HepG2 (cell line): ENCODE measurements around the gene RPS23. TPM values are rescaled to one million over a fixed set of nuclear protein-coding genes. Genes with fewer than 3 reads are reported as not detected.

Experiments used
- AGO1 ChIP-seq: fragments of 200-400 bp; formaldehyde crosslinking; IDR thresholded peaks from 2 replicates; pipeline ENCODE4 v1.6.1; 2017; ENCODE audit warnings: mild to moderate bottlenecking, low read depth, low read length, moderate library complexity; ENCODE audit not compliant: poor library complexity, severe bottlenecking
- AKAP8 ChIP-seq: sonication (generic); formaldehyde crosslinking; IDR thresholded peaks from 2 replicates; pipeline ENCODE4 v1.5.1; 2020; ENCODE audit warnings: mild to moderate bottlenecking, missing genetic modification reagents
- FOXO1 ChIP-seq: sonication (generic); formaldehyde crosslinking; IDR thresholded peaks from 2 replicates; pipeline ENCODE4 v1.4.0; 2020; ENCODE audit warnings: missing genetic modification reagents
- GABPB1 ChIP-seq: IDR thresholded peaks from 2 replicates; pipeline ENCODE4 v1.6.1; 2016; ENCODE audit warnings: mild to moderate bottlenecking, missing genetic modification reagents, moderate library complexity, missing compliant biosample characterization
- KDM2A ChIP-seq: sonication (generic); formaldehyde crosslinking; IDR thresholded peaks from 2 replicates; pipeline ENCODE4 v1.4.0; 2020; ENCODE audit warnings: low read depth, missing genetic modification reagents, borderline replicate concordance
- MBD4 ChIP-seq: IDR thresholded peaks from 2 replicates; pipeline ENCODE4 v1.6.1; 2012; ENCODE audit warnings: low read length, inconsistent platforms, borderline replicate concordance
- NFIC ChIP-seq: IDR thresholded peaks from 2 replicates; pipeline ENCODE4 v1.6.1; 2012; ENCODE audit warnings: mild to moderate bottlenecking, low read length, inconsistent platforms
- NR2F2 ChIP-seq: IDR thresholded peaks from 2 replicates; pipeline ENCODE4 v1.6.1; 2012; ENCODE audit warnings: low read depth, inconsistent platforms, borderline replicate concordance
- RBFOX2 ChIP-seq: fragments of 200-400 bp; formaldehyde crosslinking; IDR thresholded peaks from 2 replicates; pipeline ENCODE4 v1.6.1; 2017; ENCODE audit warnings: low read depth, mild to moderate bottlenecking, low read length
- ZBTB38 ChIP-seq: sonication (generic); formaldehyde crosslinking; IDR thresholded peaks from 2 replicates; pipeline ENCODE4 v1.5.1; 2020; ENCODE audit warnings: mild to moderate bottlenecking, missing genetic modification reagents
- ZC3H4 ChIP-seq: sonication (generic); formaldehyde crosslinking; IDR thresholded peaks from 2 replicates; pipeline ENCODE4 v1.4.0; 2020; ENCODE audit warnings: missing genetic modification reagents, borderline replicate concordance
- ZNF335 ChIP-seq: sonication (generic); formaldehyde crosslinking; IDR thresholded peaks from 2 replicates; pipeline ENCODE4 v1.4.0; 2020; ENCODE audit warnings: missing genetic modification reagents
- ZNF768 ChIP-seq: sonication (generic); formaldehyde crosslinking; IDR thresholded peaks from 2 replicates; pipeline ENCODE4 v1.4.0; 2020; ENCODE audit warnings: missing genetic modification reagents
- polyA plus RNA-seq, 8 experiments: library from polyadenylated mRNA; depleted of rRNA in 3 of 8; stranded (reverse) in 7 of 8; unstranded in 1 of 8; fragments of >200 nt; fragmentation: Illumina TruSeq in 4 of 8; extraction: Trizol in 4 of 8; gene quantifications; 2 replicates each; pipeline versions ENCODE4 v1.2.1 to v1.2.3, GENCODE V29; 2011 to 2016; ENCODE audit warnings: low read depth in 4 of 8, missing spikeins in 1 of 8, mixed read lengths in 1 of 8; ENCODE audit not compliant: insufficient read depth in 1 of 8
- total RNA-seq, 5 experiments: library from RNA; depleted of rRNA; stranded (reverse); fragments of >200 nt; fragmentation: Illumina TruSeq; extraction: Trizol; gene quantifications; 2 replicates each; pipeline ENCODE4 v1.2.3, GENCODE V29; 2016; ENCODE audit warnings: low read depth in 1 of 5
- TF ChIP-seq, protein P1 (sequence below): sonication (generic); formaldehyde crosslinking; IDR thresholded peaks from 2 replicates; pipeline ENCODE4 v1.4.0; 2020; ENCODE audit warnings: missing genetic modification reagents
- TF ChIP-seq, protein P2 (sequence below): sonication (generic); formaldehyde crosslinking; IDR thresholded peaks from 2 replicates; pipeline ENCODE4 v1.5.0; 2020; ENCODE audit warnings: missing genetic modification reagents, mild to moderate bottlenecking, borderline replicate concordance
- TF ChIP-seq, protein P3 (sequence below): sonication (generic); formaldehyde crosslinking; IDR thresholded peaks from 2 replicates; pipeline ENCODE4 v1.5.1; 2020; ENCODE audit warnings: mild to moderate bottlenecking, missing genetic modification reagents, moderate library complexity
- TF ChIP-seq, protein P4 (sequence below): sonication (generic); formaldehyde crosslinking; IDR thresholded peaks from 2 replicates; pipeline ENCODE4 v1.9.0; 2022; ENCODE audit warnings: missing genetic modification reagents, mild to moderate bottlenecking, borderline replicate concordance

Gene RPS23
- total and polyA plus RNA-seq, 2 of the 13 experiments (the other 11 are each of a cell fraction or from before 2014, with no cell fraction given): 3,088 to 3,235 TPM

DNA sequence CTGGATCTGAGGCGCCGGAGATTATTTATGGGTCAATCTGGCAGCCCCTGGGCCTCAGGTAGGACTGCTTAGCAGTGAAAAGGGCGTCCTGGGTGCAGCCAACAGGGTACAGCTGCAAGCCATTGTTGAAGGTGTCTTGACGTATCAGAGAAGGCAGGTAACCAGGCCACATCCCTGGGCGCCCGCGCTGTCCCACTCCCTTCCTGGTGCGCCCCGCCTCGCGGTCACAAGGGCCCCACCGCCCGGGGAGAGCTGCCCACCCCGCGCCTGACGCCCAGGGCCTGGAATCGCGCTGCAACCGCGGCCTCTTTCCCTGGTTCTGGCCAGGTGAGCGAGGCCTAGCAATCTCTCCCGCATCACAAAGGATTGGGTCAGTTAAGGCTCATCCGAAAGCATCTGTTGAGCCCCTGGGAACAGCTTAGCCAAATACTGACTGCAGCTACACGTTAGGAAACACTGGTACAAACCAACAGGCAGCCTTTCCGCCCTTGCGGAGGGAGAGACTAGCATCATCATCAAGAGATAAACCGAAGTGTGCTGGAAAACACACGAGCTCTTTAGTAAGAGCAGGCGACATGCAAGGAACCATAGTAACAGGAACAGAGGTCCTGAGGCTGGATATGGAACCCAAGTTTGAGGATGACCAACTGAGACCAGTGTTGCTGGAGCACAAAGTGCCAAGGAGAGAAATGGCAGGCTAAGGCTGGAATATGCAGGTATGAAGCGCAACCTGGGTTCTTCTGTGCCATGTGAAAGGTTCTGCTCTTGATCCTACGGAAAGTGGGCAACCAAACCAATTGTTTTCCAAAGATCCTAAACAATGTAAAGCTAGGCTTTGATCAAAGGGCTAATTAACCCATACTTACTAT is 3.6 kb downstream of the RPS23 start (continued):
- TF ChIP-seq AGO1 (peak; percentile 69), ZC3H4 (CRISPR knock-in tag) (peak; percentile 80; the same call in 1 of the 2 replicates), FOXO1 (no peak), ZNF768 (CRISPR knock-in tag) (peak; percentile 57; the same call in 1 of the 2 replicates), NR2F2 (0 out of 2 replicates have a peak, but pooled peaks have one; percentile 22), NFIC (0 out of 2 replicates have a peak, but pooled peaks have one; percentile 27), RBFOX2 (peak; percentile 85), GABPB1 (CRISPR knock-in tag) (peak; percentile 19; the same call in 1 of the 2 replicates), ZNF335 (CRISPR knock-in tag) (0 out of 2 replicates have a peak, but pooled peaks have one; percentile 46), ZBTB38 (CRISPR knock-in tag) (peak; percentile 65; the same call in 1 of the 2 replicates), KDM2A (CRISPR knock-in tag) (0 out of 2 replicates have a peak, but pooled peaks have one; percentile 43), MBD4 (peak; percentile 42; the same call in 1 of the 2 replicates), AKAP8 (CRISPR knock-in tag) (peak; percentile 74; the same call in 1 of the 2 replicates)
- TF ChIP-seq, protein P1, sequence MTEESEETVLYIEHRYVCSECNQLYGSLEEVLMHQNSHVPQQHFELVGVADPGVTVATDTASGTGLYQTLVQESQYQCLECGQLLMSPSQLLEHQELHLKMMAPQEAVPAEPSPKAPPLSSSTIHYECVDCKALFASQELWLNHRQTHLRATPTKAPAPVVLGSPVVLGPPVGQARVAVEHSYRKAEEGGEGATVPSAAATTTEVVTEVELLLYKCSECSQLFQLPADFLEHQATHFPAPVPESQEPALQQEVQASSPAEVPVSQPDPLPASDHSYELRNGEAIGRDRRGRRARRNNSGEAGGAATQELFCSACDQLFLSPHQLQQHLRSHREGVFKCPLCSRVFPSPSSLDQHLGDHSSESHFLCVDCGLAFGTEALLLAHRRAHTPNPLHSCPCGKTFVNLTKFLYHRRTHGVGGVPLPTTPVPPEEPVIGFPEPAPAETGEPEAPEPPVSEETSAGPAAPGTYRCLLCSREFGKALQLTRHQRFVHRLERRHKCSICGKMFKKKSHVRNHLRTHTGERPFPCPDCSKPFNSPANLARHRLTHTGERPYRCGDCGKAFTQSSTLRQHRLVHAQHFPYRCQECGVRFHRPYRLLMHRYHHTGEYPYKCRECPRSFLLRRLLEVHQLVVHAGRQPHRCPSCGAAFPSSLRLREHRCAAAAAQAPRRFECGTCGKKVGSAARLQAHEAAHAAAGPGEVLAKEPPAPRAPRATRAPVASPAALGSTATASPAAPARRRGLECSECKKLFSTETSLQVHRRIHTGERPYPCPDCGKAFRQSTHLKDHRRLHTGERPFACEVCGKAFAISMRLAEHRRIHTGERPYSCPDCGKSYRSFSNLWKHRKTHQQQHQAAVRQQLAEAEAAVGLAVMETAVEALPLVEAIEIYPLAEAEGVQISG (CRISPR knock-in tag): 0 out of 2 replicates have a peak, but pooled peaks have one; percentile 26
- TF ChIP-seq, protein P2, sequence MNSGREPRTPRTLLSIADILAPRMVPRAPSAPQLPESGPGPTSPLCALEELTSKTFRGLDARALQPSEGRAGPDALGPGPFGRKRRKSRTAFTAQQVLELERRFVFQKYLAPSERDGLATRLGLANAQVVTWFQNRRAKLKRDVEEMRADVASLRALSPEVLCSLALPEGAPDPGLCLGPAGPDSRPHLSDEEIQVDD (CRISPR knock-in tag): no peak
- TF ChIP-seq, protein P3, sequence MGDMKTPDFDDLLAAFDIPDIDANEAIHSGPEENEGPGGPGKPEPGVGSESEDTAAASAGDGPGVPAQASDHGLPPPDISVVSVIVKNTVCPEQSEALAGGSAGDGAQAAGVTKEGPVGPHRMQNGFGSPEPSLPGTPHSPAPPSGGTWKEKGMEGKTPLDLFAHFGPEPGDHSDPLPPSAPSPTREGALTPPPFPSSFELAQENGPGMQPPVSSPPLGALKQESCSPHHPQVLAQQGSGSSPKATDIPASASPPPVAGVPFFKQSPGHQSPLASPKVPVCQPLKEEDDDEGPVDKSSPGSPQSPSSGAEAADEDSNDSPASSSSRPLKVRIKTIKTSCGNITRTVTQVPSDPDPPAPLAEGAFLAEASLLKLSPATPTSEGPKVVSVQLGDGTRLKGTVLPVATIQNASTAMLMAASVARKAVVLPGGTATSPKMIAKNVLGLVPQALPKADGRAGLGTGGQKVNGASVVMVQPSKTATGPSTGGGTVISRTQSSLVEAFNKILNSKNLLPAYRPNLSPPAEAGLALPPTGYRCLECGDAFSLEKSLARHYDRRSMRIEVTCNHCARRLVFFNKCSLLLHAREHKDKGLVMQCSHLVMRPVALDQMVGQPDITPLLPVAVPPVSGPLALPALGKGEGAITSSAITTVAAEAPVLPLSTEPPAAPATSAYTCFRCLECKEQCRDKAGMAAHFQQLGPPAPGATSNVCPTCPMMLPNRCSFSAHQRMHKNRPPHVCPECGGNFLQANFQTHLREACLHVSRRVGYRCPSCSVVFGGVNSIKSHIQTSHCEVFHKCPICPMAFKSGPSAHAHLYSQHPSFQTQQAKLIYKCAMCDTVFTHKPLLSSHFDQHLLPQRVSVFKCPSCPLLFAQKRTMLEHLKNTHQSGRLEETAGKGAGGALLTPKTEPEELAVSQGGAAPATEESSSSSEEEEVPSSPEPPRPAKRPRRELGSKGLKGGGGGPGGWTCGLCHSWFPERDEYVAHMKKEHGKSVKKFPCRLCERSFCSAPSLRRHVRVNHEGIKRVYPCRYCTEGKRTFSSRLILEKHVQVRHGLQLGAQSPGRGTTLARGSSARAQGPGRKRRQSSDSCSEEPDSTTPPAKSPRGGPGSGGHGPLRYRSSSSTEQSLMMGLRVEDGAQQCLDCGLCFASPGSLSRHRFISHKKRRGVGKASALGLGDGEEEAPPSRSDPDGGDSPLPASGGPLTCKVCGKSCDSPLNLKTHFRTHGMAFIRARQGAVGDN (CRISPR knock-in tag): peak; percentile 47; the same call in 1 of the 2 replicates
- TF ChIP-seq, protein P4, sequence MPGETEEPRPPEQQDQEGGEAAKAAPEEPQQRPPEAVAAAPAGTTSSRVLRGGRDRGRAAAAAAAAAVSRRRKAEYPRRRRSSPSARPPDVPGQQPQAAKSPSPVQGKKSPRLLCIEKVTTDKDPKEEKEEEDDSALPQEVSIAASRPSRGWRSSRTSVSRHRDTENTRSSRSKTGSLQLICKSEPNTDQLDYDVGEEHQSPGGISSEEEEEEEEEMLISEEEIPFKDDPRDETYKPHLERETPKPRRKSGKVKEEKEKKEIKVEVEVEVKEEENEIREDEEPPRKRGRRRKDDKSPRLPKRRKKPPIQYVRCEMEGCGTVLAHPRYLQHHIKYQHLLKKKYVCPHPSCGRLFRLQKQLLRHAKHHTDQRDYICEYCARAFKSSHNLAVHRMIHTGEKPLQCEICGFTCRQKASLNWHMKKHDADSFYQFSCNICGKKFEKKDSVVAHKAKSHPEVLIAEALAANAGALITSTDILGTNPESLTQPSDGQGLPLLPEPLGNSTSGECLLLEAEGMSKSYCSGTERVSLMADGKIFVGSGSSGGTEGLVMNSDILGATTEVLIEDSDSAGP (CRISPR knock-in tag): peak; percentile 63; the same call in 1 of the 2 replicates
